B cell (primary cell): ENCODE measurements around the gene GLOD4. TPM values are rescaled to one million over a fixed set of nuclear protein-coding genes. Genes with fewer than 3 reads are reported as not detected.

ENCODE experiments used
- ATAC-seq: fragments of 200-7000 bp; cut with Tn5 transposase; one replicate; pipeline ENCODE4 v1.10.0; 2021; ENCODE audit warnings: low read depth, mild to moderate bottlenecking, moderate number of reproducible peaks, moderate library complexity
- CTCF ChIA-PET: fragments of 350-600 bp; sonication (Branson Sonifier 250); formaldehyde crosslinking; loops from one replicate; lab custom pipeline; 2021; ENCODE audit warnings: antibody characterized with exemption, inconsistent platforms; lab: Charles Lee
- POLR2A ChIA-PET: fragments of 350-600 bp; sonication (Branson Sonifier 250); formaldehyde crosslinking; loops from one replicate; lab custom pipeline; 2021; ENCODE audit warnings: antibody characterized with exemption; lab: Charles Lee
- DNase-seq: peaks from one replicate; pipeline ENCODE4 v3.0.0; 2013
- H2AFZ ChIP-seq: 2 replicates; pipeline ENCODE4 v1.6.1; 2012; ENCODE audit warnings: mild to moderate bottlenecking, low read depth, low read length; ENCODE audit not compliant: insufficient read depth, poor library complexity, severe bottlenecking
- H3K27ac ChIP-seq, 2 donors: 1 replicate in 1 of 2; 2 replicates in 1 of 2; pipeline ENCODE4 v1.5.1; 2012 to 2013; ENCODE audit warnings: low read length in 2 of 2, mild to moderate bottlenecking in 2 of 2, moderate library complexity in 1 of 2
- H3K27me3 ChIP-seq, 4 experiments: fragments of 200-600 bp in 1 of 4; sonication (generic) in 1 of 4; replicated peaks in 1 of 4; 1 replicate in 2 of 4; 2 replicates in 2 of 4; pipeline versions ENCODE4 v1.6.1 to v1.7.0; 2013 to 2016; ENCODE audit warnings: low read length in 3 of 4, mild to moderate bottlenecking in 2 of 4, mixed read lengths in 1 of 4, moderate library complexity in 1 of 4; ENCODE audit not compliant: insufficient read depth in 4 of 4, control insufficient read depth in 3 of 4; ENCODE audit errors: control extremely low read depth in 1 of 4
- H3K36me3 ChIP-seq, 2 experiments: replicated peaks in 1 of 2; 1 replicate in 1 of 2; 2 replicates in 1 of 2; pipeline versions ENCODE4 v1.6.1 to v1.7.1; 2013; ENCODE audit warnings: low read length in 1 of 2; ENCODE audit not compliant: insufficient read depth in 2 of 2, control insufficient read depth in 1 of 2; ENCODE audit errors: control extremely low read depth in 1 of 2, extremely low read depth in 1 of 2
- H3K4me1 ChIP-seq, 2 donors: fragments of 200-600 bp in 1 of 2; sonication (generic) in 1 of 2; 1 replicate in 1 of 2; 2 replicates in 1 of 2; pipeline versions ENCODE4 v1.5.1 to v1.6.1; 2013 to 2017; ENCODE audit warnings: low read length in 2 of 2; ENCODE audit not compliant: control insufficient read depth in 2 of 2, insufficient read depth in 2 of 2
- H3K4me2 ChIP-seq: replicated peaks from 2 replicates; pipeline ENCODE3; 2012; ENCODE audit warnings: mild to moderate bottlenecking, low read depth, low read length; ENCODE audit not compliant: poor library complexity, severe bottlenecking
- H3K4me3 ChIP-seq, 5 experiments: fragments of 200-600 bp in 1 of 5; sonication (generic) in 1 of 5; 1 replicate in 3 of 5; 2 replicates in 2 of 5; pipeline versions ENCODE4 v1.5.1 to v1.7.0; 2011 to 2016; ENCODE audit warnings: low read length in 4 of 5, mild to moderate bottlenecking in 4 of 5, low read depth in 2 of 5, control low read depth in 1 of 5, moderate library complexity in 1 of 5; ENCODE audit not compliant: insufficient read depth in 1 of 5; ENCODE audit errors: control extremely low read depth in 1 of 5, extremely low read depth in 1 of 5
- H3K79me2 ChIP-seq: fragments of 200-600 bp; sonication (generic); one replicate; pipeline ENCODE4 v1.6.0; 2016; ENCODE audit warnings: low read length; ENCODE audit not compliant: control insufficient read depth, insufficient read depth
- H3K9ac ChIP-seq: fragments of 200-600 bp; sonication (generic); 2 replicates; pipeline ENCODE4 v1.6.1; 2017; ENCODE audit warnings: mild to moderate bottlenecking, low read length, moderate library complexity
- H3K9me3 ChIP-seq, 3 donors: one replicate each; pipeline versions ENCODE4 v1.6.1 to v1.7.1; 2013; ENCODE audit warnings: low read length in 2 of 3; ENCODE audit not compliant: control insufficient read depth in 2 of 3, insufficient read depth in 1 of 3; ENCODE audit errors: control extremely low read depth in 1 of 3
- H4K20me1 ChIP-seq: 2 replicates; pipeline ENCODE4 v1.6.0; 2012; ENCODE audit warnings: mild to moderate bottlenecking, low read length; ENCODE audit not compliant: insufficient read depth, control insufficient read depth, poor library complexity, severe bottlenecking
- H3K27ac Mint-ChIP-seq: one replicate; pipeline ENCODE4 v1.8.0; 2021; ENCODE audit warnings: mixed read lengths
- H3K27me3 Mint-ChIP-seq: one replicate; pipeline ENCODE4 v1.8.0; 2021; ENCODE audit warnings: mixed read lengths
- H3K4me1 Mint-ChIP-seq: one replicate; pipeline ENCODE4 v1.8.0; 2021; ENCODE audit warnings: mixed read lengths
- H3K4me3 Mint-ChIP-seq: one replicate; pipeline ENCODE4 v1.8.0; 2021; ENCODE audit warnings: mixed read lengths
- H3K9me3 Mint-ChIP-seq: one replicate; pipeline ENCODE4 v1.8.0; 2022; ENCODE audit warnings: mixed read lengths; ENCODE audit not compliant: insufficient read depth
- CTCF ChIP-seq: fragments of 200-600 bp; IDR thresholded peaks from one replicate; pipeline ENCODE4 v1.8.0; 2022; ENCODE audit warnings: antibody characterized with exemption, mild to moderate bottlenecking
- EZH2 ChIP-seq: IDR thresholded peaks from 2 replicates; pipeline ENCODE4 v1.6.1; 2012; ENCODE audit warnings: borderline replicate concordance, low read depth, mild to moderate bottlenecking, moderate library complexity, low read length; ENCODE audit not compliant: insufficient read depth, poor library complexity, severe bottlenecking
- WGBS: methylation state at CpG from one replicate; pipeline ENCODE4 v1.1.5; 2013; ENCODE audit warnings: missing lambda C conversion rate; ENCODE audit not compliant: insufficient coverage; 5-methylcytosine and 5-hydroxymethylcytosine counted together
- intact Hi-C: fragments of 100-400 bp; cut with micrococcal nuclease; formaldehyde crosslinking; loops from one replicate; pipeline ENCODE4 v1.10.0; 2022
- polyA plus RNA-seq: library from polyadenylated mRNA; depleted of rRNA; stranded (reverse); fragments of >200 nt; gene quantifications from 2 replicates; pipeline ENCODE4 v1.2.3, GENCODE V29; 2012
- total RNA-seq, 2 donors: library from RNA; stranded (reverse); fragments of 120-200 nt in 1 of 2; gene quantifications; 1 replicate in 1 of 2; 2 replicates in 1 of 2; pipeline versions ENCODE4 v1.2.3 to v1.2.4, GENCODE V29; 2013 to 2022

Gene GLOD4
- total and polyA plus RNA-seq, 2 donors (not counting 1 experiment from before 2014, with no cell fraction given) = 24.0 to 77.4 TPM

- no peaks in the 10 kb centered on the region for H3K4me1 Mint-ChIP-seq
- no peaks in the 10 kb centered on the region for H3K9me3 Mint-ChIP-seq
- Histone ChIP-seq H3K4me1 (no peaks in the 10 kb centered on the region), H3K36me3 (no peaks in the 10 kb centered on the region), H3K4me2 (no peak overlapping the region), H3K27me3 (no peaks in the 10 kb centered on the region), H2AFZ (no peak overlapping the region), H3K9ac (no peak overlapping the region), H3K9me3 (no peaks in the 10 kb centered on the region), H3K4me3 (no peak overlapping the region), H4K20me1 (no peaks in the 10 kb centered on the region), H3K27ac (no peak overlapping the region), H3K79me2 (no peaks in the 10 kb centered on the region)
- H3K27ac Mint-ChIP-seq = no peak overlapping the region
- WGBS = 92% methylated on average over 4 of the region's 6 CpGs
- intact Hi-C loops = no loop called here
- POLR2A ChIA-PET = no interaction called here
- H3K27me3 Mint-ChIP-seq = no peaks in the 10 kb centered on the region
- CTCF ChIA-PET = no interaction called here
- ATAC-seq = no peak
- no peak for DNase-seq
- no peak overlapping the region for H3K4me3 Mint-ChIP-seq
- TF ChIP-seq CTCF = no peak
- TF ChIP-seq EZH2 = no peak
Observed at GRCh38 chr17:801660-802059, 19.6 kb upstream of the GLOD4 start.

- POLR2A ChIA-PET = no interaction called here
- ATAC-seq = no peak
- WGBS = 91% methylated on average over 38 of the region's 39 CpGs
- Mint-ChIP-seq H3K4me1 (no peaks in the 10 kb centered on the region), H3K9me3 (no peaks in the 10 kb centered on the region), H3K27me3 (no peaks in the 10 kb centered on the region), H3K27ac (no peak overlapping the region), H3K4me3 (no peak overlapping the region)
- Histone ChIP-seq H3K9ac (no peak overlapping the region), H3K27ac (no peak overlapping the region), H3K36me3 (no peaks in the 10 kb centered on the region), H3K4me2 (no peak overlapping the region), H3K4me1 (no peaks in the 10 kb centered on the region), H4K20me1 (no peaks in the 10 kb centered on the region), H3K4me3 (no peak overlapping the region), H3K9me3 (no peaks in the 10 kb centered on the region), H3K79me2 (no peaks in the 10 kb centered on the region), H3K27me3 (no peaks in the 10 kb centered on the region), H2AFZ (no peak overlapping the region)
- intact Hi-C loops = no loop called here
- TF ChIP-seq CTCF = no peak
- no peak for TF ChIP-seq EZH2
- DNase-seq = no peak
- CTCF ChIA-PET = interaction anchor here (0.6 kb wide), 1 partner anchor 21 kb away, joined by 4 read pairs; no protein-coding TSS in a partner anchor
Observed at GRCh38 chr17:800446-801242, 18.6 kb upstream of the GLOD4 start.
